Muscle layer of duodenum (tissue), 2 donors: ENCODE measurements around the gene MAML2.

ENCODE experiments used
- H3K27ac ChIP-seq: one replicate; pipeline ENCODE4 v1.7.0; 2013; ENCODE audit warnings: mild to moderate bottlenecking, low read length
- H3K27me3 ChIP-seq: one replicate; pipeline ENCODE4 v1.7.0; 2013; ENCODE audit warnings: low read depth, mild to moderate bottlenecking, control low read depth, low read length
- H3K36me3 ChIP-seq, 2 donors: one replicate each; pipeline ENCODE4 v1.7.0; 2013; ENCODE audit warnings: low read length in 2 of 2, control low read depth in 1 of 2, mild to moderate bottlenecking in 1 of 2; ENCODE audit not compliant: insufficient read depth in 2 of 2, control insufficient read depth in 1 of 2
- H3K4me1 ChIP-seq, 2 donors: one replicate each; pipeline ENCODE4 v1.7.0; 2013; ENCODE audit warnings: low read length in 2 of 2, mild to moderate bottlenecking in 2 of 2, control low read depth in 1 of 2, moderate library complexity in 1 of 2; ENCODE audit not compliant: insufficient read depth in 2 of 2, control insufficient read depth in 1 of 2
- H3K4me3 ChIP-seq, 2 donors: one replicate each; pipeline ENCODE4 v1.7.0; 2013; ENCODE audit warnings: low read length in 2 of 2, low read depth in 1 of 2, mild to moderate bottlenecking in 1 of 2
- H3K9me3 ChIP-seq, 2 donors: one replicate each; pipeline ENCODE4 v1.7.0; 2013; ENCODE audit warnings: low read length in 2 of 2, control low read depth in 1 of 2, mild to moderate bottlenecking in 1 of 2; ENCODE audit not compliant: control insufficient read depth in 1 of 2
- donor health status: healthy.

Gene MAML2

GRCh38 chr11:96008161-96008720 is 334.8 kb downstream of the MAML2 start:
- Histone ChIP-seq H3K27ac (no peak overlapping the region), H3K27me3 (no peaks in the 10 kb centered on the region), H3K4me1 (no peaks in the 10 kb centered on the region), H3K9me3 (no peaks in the 10 kb centered on the region), H3K4me3 (no peak overlapping the region), H3K36me3 (no peaks in the 10 kb centered on the region)

GRCh38 chr11:96006037-96006436 is 337.0 kb downstream of the MAML2 start:
- peaks cover 0 to 4% of the 10 kb centered on the region in 2 donors for H3K4me1 ChIP-seq
- no peaks in the 10 kb centered on the region for H3K9me3 ChIP-seq
- H3K4me3 ChIP-seq = no peak overlapping the region
- H3K36me3 ChIP-seq = no peaks in the 10 kb centered on the region
- H3K27ac ChIP-seq = no peak overlapping the region
- no peaks in the 10 kb centered on the region for H3K27me3 ChIP-seq

- Histone ChIP-seq H3K4me1 (peaks cover 0 to 10% of the 10 kb centered on the region in 2 donors), H3K27me3 (no peaks in the 10 kb centered on the region), H3K9me3 (no peaks in the 10 kb centered on the region), H3K4me3 (no peak overlapping the region), H3K36me3 (peaks cover 0 to 9% of the 10 kb centered on the region in 2 donors), H3K27ac (no peak overlapping the region)
Measured at GRCh38 chr11:96004862-96005261, 338.1 kb downstream of the MAML2 start.

- Histone ChIP-seq H3K9me3 (no peaks in the 10 kb centered on the region), H3K4me3 (no peak overlapping the region), H3K4me1 (peaks cover 0 to 10% of the 10 kb centered on the region in 2 donors), H3K27me3 (no peaks in the 10 kb centered on the region), H3K36me3 (peaks cover 0 to 9% of the 10 kb centered on the region in 2 donors), H3K27ac (no peak overlapping the region)
Measured at GRCh38 chr11:96002754-96003290, 340.2 kb downstream of the MAML2 start.

- Histone ChIP-seq H3K9me3 (no peaks in the 10 kb centered on the region), H3K27ac (no peak overlapping the region), H3K36me3 (peaks cover 0 to 9% of the 10 kb centered on the region in 2 donors), H3K4me1 (peaks cover 0 to 10% of the 10 kb centered on the region in 2 donors), H3K4me3 (no peak overlapping the region), H3K27me3 (no peaks in the 10 kb centered on the region)
Measured at GRCh38 chr11:96002339-96002738, 340.7 kb downstream of the MAML2 start.

- peaks cover 0 to 9% of the 10 kb centered on the region in 2 donors for H3K36me3 ChIP-seq
- peak overlapping the region; percentile 43 for H3K27ac ChIP-seq
- no peak overlapping the region for H3K4me3 ChIP-seq
- H3K9me3 ChIP-seq = no peaks in the 10 kb centered on the region
- peaks cover 0 to 10% of the 10 kb centered on the region in 2 donors for H3K4me1 ChIP-seq
- no peaks in the 10 kb centered on the region for H3K27me3 ChIP-seq
Measured at GRCh38 chr11:96001037-96001436, 342.0 kb downstream of the MAML2 start.

GRCh38 chr11:95999711-96000406 is 343.1 kb downstream of the MAML2 start:
- Histone ChIP-seq H3K27ac (peak overlapping the region; percentile 7), H3K36me3 (peaks cover 0 to 9% of the 10 kb centered on the region in 2 donors)

GRCh38 chr11:95996621-95997235 is 346.3 kb downstream of the MAML2 start:
- no peaks in the 10 kb centered on the region for H3K27me3 ChIP-seq
- H3K4me1 ChIP-seq = peaks cover 0 to 10% of the 10 kb centered on the region in 2 donors
- H3K36me3 ChIP-seq = peaks cover 0 to 9% of the 10 kb centered on the region in 2 donors
- no peaks in the 10 kb centered on the region for H3K9me3 ChIP-seq
- no peak overlapping the region for H3K4me3 ChIP-seq
- no peak overlapping the region for H3K27ac ChIP-seq

More at GRCh38 chr11:95999711-96000406, 343.1 kb downstream of the MAML2 start:
- H3K9me3 ChIP-seq = no peaks in the 10 kb centered on the region
- H3K4me3 ChIP-seq = no peak overlapping the region
- peaks cover 0 to 10% of the 10 kb centered on the region in 2 donors for H3K4me1 ChIP-seq
- no peaks in the 10 kb centered on the region for H3K27me3 ChIP-seq

GRCh38 chr11:95994329-95994728 is 348.7 kb downstream of the MAML2 start:
- no peaks in the 10 kb centered on the region for H3K4me1 ChIP-seq

GRCh38 chr11:95993438-95994298 is 349.3 kb downstream of the MAML2 start:
- H3K4me1 ChIP-seq = no peaks in the 10 kb centered on the region
- peaks cover 0 to 9% of the 10 kb centered on the region in 2 donors for H3K36me3 ChIP-seq
- H3K27ac ChIP-seq = no peak overlapping the region
- H3K9me3 ChIP-seq = no peaks in the 10 kb centered on the region
- H3K27me3 ChIP-seq = no peaks in the 10 kb centered on the region
- H3K4me3 ChIP-seq = no peak overlapping the region

More at GRCh38 chr11:95994329-95994728, 348.7 kb downstream of the MAML2 start:
- H3K36me3 ChIP-seq = peaks cover 0 to 7% of the 10 kb centered on the region in 2 donors
- H3K9me3 ChIP-seq = no peaks in the 10 kb centered on the region
- H3K4me3 ChIP-seq = no peak overlapping the region
- H3K27ac ChIP-seq = no peak overlapping the region
- H3K27me3 ChIP-seq = no peaks in the 10 kb centered on the region
